ENCODE measurements around the gene ANXA7.
"Not testable (repeated sequence)": the region's sequence is repeated elsewhere in the genome, so short reads cannot be mapped to it uniquely, and the experiment has no call there.

ANXA7 gene

DNA sequence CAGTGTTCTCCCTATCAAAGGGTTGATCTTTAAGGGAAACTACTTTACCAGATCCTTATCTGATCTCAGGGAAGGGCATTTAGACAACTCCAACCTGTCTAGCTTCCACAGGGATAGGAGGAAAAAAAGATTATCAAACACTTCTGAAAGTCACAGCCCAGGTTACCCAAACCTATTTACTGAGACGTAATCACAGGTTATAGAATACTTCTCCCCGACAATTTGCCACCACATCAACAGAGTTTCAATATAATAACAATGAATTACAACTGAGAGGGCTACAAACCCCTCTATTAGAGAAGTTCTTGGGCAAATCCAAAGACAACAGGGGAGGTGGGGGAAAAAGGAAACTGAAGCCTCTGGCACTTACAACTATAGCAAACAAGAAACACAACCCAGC is 81.5 kb downstream of the ANXA7 start:
- no peak for DNase-seq

DNA sequence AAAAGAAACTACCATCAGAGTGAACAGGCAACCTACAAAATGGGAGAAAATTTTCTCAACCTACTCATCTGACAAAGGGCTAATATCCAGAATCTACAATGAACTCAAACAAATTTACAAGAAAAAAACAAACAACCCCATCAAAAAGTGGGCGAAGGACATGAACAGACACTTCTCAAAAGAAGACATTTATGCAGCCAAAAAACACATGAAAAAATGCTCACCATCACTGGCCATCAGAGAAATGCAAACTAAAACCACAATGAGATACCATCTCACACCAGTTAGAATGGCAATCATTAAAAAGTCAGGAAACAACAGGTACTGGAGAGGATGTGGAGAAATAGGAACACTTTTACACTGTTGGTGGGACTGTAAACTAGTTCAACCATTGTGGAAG is 85.3 kb downstream of the ANXA7 start:
- DNase-seq, result not testable (repeated sequence)

DNA sequence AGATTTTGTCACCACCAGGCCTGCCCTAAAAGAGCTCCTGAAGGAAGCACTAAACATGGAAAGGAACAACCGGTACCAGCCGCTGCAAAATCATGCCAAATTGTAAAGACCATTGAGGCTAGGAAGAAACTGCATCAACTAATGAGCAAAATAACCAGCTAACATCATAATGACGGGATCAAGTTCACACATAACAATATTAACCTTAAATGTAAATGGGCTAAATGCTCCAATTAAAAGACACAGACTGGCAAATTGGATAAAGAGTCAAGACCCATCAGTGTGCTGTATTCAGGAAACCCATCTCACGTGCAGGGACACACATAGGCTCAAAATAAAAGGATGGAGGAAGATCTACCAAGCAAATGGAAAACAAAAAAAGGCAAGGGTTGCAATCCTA is 88.6 kb downstream of the ANXA7 start:
- DNase-seq, result not testable (repeated sequence)
